Measurements from ENCODE around the gene CORIN. TPM values are rescaled to one million over a fixed set of nuclear protein-coding genes. Genes with fewer than 3 reads are reported as not detected.

Gene CORIN
- total RNA-seq, 1 experiment from 2014 or later, result 3.5 TPM

- H3K4me2 ChIP-seq (ENCODE audit: low read length), result no peak overlapping the region
- H3K36me3 ChIP-seq (ENCODE audit: control insufficient read depth in 1 of 2, insufficient read depth in 2 of 2, low read length in 2 of 2), result no peaks in the 10 kb centered on the region
- H3K79me2 ChIP-seq (ENCODE audit: insufficient read depth, low read length), result no peaks in the 10 kb centered on the region
- no peak overlapping the region for H2AFZ ChIP-seq (ENCODE audit: low read depth, low read length, poor library complexity, severe bottlenecking)
- no peak overlapping the region for H3K4me3 ChIP-seq (replicated peaks in 1 of 2; ENCODE audit: low read depth in 1 of 2, low read length in 2 of 2)
- H3K9ac ChIP-seq (ENCODE audit: low read length), result no peak overlapping the region
- CTCF ChIA-PET, result no interaction called here
- BruUV-seq (replicated peaks), result no TSS peak
- H3K27ac ChIP-seq (ENCODE audit: low read depth, low read length), result no peak overlapping the region
- no peak for ATAC-seq
- no peak for DNase-seq (ENCODE audit: low read depth, low spot score)
- TF ChIP-seq EZH2phosphoT487 (IDR thresholded peaks at IDR 0.05; ENCODE audit: borderline replicate concordance) (no peak), CEBPB (IDR thresholded peaks at IDR 0.05; ENCODE audit: low read depth) (no peak), ZNF274 (IDR thresholded peaks at IDR 0.05; ENCODE audit: low read depth, low read length) (no peak), ELF1 (IDR thresholded peaks at IDR 0.05; ENCODE audit: borderline replicate concordance, low read depth) (no peak)
- H3K4me1 ChIP-seq (ENCODE audit: control insufficient read depth in 1 of 2, insufficient read depth in 2 of 2, low read length in 2 of 2), result no peaks in the 10 kb centered on the region
- POLR2A ChIA-PET, result no interaction called here
- H3K9me3 ChIP-seq (ENCODE audit: control insufficient read depth in 1 of 2, insufficient read depth in 1 of 2, low read depth in 1 of 2, low read length in 2 of 2), result no peaks in the 10 kb centered on the region
- H3K9me2 ChIP-seq (ENCODE audit: insufficient read depth), result no peaks in the 10 kb centered on the region
- RAD21 ChIA-PET (ENCODE audit: low non-redundant PET in 1 of 2, low total read pairs in 2 of 2, uncharacterized antibody in 2 of 2, unreplicated experiment in 2 of 2), result no interaction called here
- H4K20me1 ChIP-seq (ENCODE audit: insufficient read depth), result no peaks in the 10 kb centered on the region
- intact Hi-C loops (cut with micrococcal nuclease), result no loop called here
- no peaks in the 10 kb centered on the region for H3K27me3 ChIP-seq (ENCODE audit: insufficient read depth, low read length)
Observed at GRCh38 chr4:47737326-47737725, 100.5 kb downstream of the CORIN start.

- Histone ChIP-seq H3K27me3 (ENCODE audit: insufficient read depth, low read length) (no peaks in the 10 kb centered on the region), H4K20me1 (ENCODE audit: insufficient read depth) (no peaks in the 10 kb centered on the region), H3K4me1 (ENCODE audit: control insufficient read depth in 1 of 2, insufficient read depth in 2 of 2, low read length in 2 of 2) (no peaks in the 10 kb centered on the region), H3K4me3 (replicated peaks in 1 of 2; ENCODE audit: low read depth in 1 of 2, low read length in 2 of 2) (no peak overlapping the region), H3K4me2 (ENCODE audit: low read length) (no peak overlapping the region), H3K27ac (ENCODE audit: low read depth, low read length) (no peak overlapping the region), H2AFZ (ENCODE audit: low read depth, low read length, poor library complexity, severe bottlenecking) (no peak overlapping the region), H3K9ac (ENCODE audit: low read length) (no peak overlapping the region), H3K79me2 (ENCODE audit: insufficient read depth, low read length) (no peaks in the 10 kb centered on the region), H3K9me2 (ENCODE audit: insufficient read depth) (no peaks in the 10 kb centered on the region), H3K9me3 (ENCODE audit: control insufficient read depth in 1 of 2, insufficient read depth in 1 of 2, low read depth in 1 of 2, low read length in 2 of 2) (no peaks in the 10 kb centered on the region), H3K36me3 (ENCODE audit: control insufficient read depth in 1 of 2, insufficient read depth in 2 of 2, low read length in 2 of 2) (no peaks in the 10 kb centered on the region)
- BruUV-seq (replicated peaks), result no TSS peak
- DNase-seq (ENCODE audit: low read depth, low spot score), result no peak
- ChIA-PET RAD21 (ENCODE audit: low non-redundant PET in 1 of 2, low total read pairs in 2 of 2, uncharacterized antibody in 2 of 2, unreplicated experiment in 2 of 2) (no interaction called here), CTCF (no interaction called here), POLR2A (no interaction called here)
- intact Hi-C loops (cut with micrococcal nuclease), result no loop called here
- TF ChIP-seq ELF1 (IDR thresholded peaks at IDR 0.05; ENCODE audit: borderline replicate concordance, low read depth) (no peak), ZFX (IDR thresholded peaks at IDR 0.05) (no peak), EZH2phosphoT487 (IDR thresholded peaks at IDR 0.05; ENCODE audit: borderline replicate concordance) (no peak), ZNF274 (IDR thresholded peaks at IDR 0.05; ENCODE audit: low read depth, low read length) (no peak), CBX3 (IDR thresholded peaks at IDR 0.05; ENCODE audit: low read depth) (no peak), SP1 (IDR thresholded peaks at IDR 0.05; ENCODE audit: low read depth) (no peak), CTCF (IDR thresholded peaks at IDR 0.05 in 2 of 3, conservative IDR thresholded peaks at IDR 0.05 in 1 of 3; ENCODE audit: borderline replicate concordance in 1 of 3, insufficient read depth in 1 of 3, low read depth in 2 of 3, low read length in 2 of 3) (no peak), TCF7L2 (IDR thresholded peaks at IDR 0.05; ENCODE audit: borderline replicate concordance, extremely low read depth, insufficient read depth, insufficient read length) (no peak), EGR1 (IDR thresholded peaks at IDR 0.05; ENCODE audit: low read depth) (no peak), JUND (IDR thresholded peaks at IDR 0.05) (no peak), FOSL1 (IDR thresholded peaks at IDR 0.05; ENCODE audit: low read depth) (no peak), ZBTB33 (IDR thresholded peaks at IDR 0.05; ENCODE audit: extremely low read depth, insufficient replicate concordance, low read length) (no peak), CEBPB (IDR thresholded peaks at IDR 0.05; ENCODE audit: low read depth) (no peak), POLR2A (IDR thresholded peaks at IDR 0.05; ENCODE audit: borderline replicate concordance, extremely low read depth, insufficient read depth, insufficient read length) (no peak)
- no peak for ATAC-seq
Observed at GRCh38 chr4:47736555-47736954, 101.3 kb downstream of the CORIN start.

Data from HCT116 (cell line).